GM23248 (cell line): Measurements from ENCODE around the gene DLG2.

ENCODE experiments used
- EZH2 ChIP-seq: fragments of 200-600 bp; sonication (generic); IDR thresholded peaks from 2 replicates; pipeline ENCODE4 v1.6.1; 2018; ENCODE audit warnings: antibody characterized with exemption, mild to moderate bottlenecking; ENCODE audit not compliant: insufficient read depth, poor library complexity, severe bottlenecking
- EZH2phosphoT487 ChIP-seq: fragments of 200-600 bp; sonication (generic); IDR thresholded peaks from 2 replicates; pipeline ENCODE4 v1.6.1; 2018; ENCODE audit warnings: antibody characterized with exemption, moderate library complexity, mild to moderate bottlenecking, low read depth; ENCODE audit not compliant: insufficient read depth

DNA sequence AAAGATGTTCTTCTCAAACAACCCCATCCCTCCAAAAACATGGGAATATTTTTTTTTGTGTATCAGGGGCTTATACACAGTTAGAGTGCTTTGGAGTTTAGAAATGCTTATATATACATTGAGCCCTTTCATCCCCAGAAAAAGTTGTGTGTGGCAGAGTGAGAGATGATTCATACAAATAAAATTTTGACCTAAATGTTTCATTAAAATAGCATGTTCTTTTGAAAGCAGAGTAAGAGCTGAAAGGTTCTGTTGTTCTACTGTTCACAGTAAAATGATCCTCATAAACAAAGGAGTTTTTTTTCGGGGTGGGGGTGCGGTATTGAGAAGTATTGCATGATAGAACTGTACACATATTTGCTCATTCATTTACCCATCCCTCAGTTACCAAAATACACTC lies 512.4 kb downstream of the DLG2 start:
- TF ChIP-seq EZH2phosphoT487, result no peak
- no peak for TF ChIP-seq EZH2
